A673 (cell line): ENCODE data around the gene PNPLA2. TPM values are rescaled to one million over a fixed set of nuclear protein-coding genes. Genes with fewer than 3 reads are reported as not detected.

Source experiments
- BruUV-seq: library from RNA; stranded (reverse); fragments of 400-500 nt; replicated peaks from 2 replicates; lab custom pipeline; 2021; lab: Mats Ljungman, UMichigan
- CTCF ChIA-PET: fragments of 300-600 bp; sonication (Branson Sonifier 250); formaldehyde crosslinking; loops from one replicate; lab custom pipeline; 2022; ENCODE audit warnings: antibody characterized with exemption; lab: Charles Lee
- POLR2A ChIA-PET: fragments of 300-600 bp; sonication (Branson Sonifier 250); formaldehyde crosslinking; loops from one replicate; lab custom pipeline; 2022; ENCODE audit warnings: antibody characterized with exemption; ENCODE audit not compliant: low non-redundant PET; lab: Charles Lee
- DNase-seq: peaks from one replicate; pipeline ENCODE4 v3.0.0-alpha.2; 2015; ENCODE audit warnings: low spot score
- H3K27ac ChIP-seq: fragments of 200-600 bp; sonication (generic); 2 replicates; pipeline ENCODE4 v1.5.1; 2016; ENCODE audit warnings: mixed run types, low read depth, mild to moderate bottlenecking, mixed read lengths, antibody characterized with exemption, low read length; ENCODE audit not compliant: poor library complexity, severe bottlenecking
- H3K27me3 ChIP-seq: fragments of 200-600 bp; sonication (generic); replicated peaks from 2 replicates; pipeline ENCODE4 v1.6.1; 2017; ENCODE audit warnings: mixed run types, low read depth, mild to moderate bottlenecking, mixed read lengths, antibody characterized with exemption, low read length; ENCODE audit not compliant: insufficient read depth, poor library complexity
- H3K36me3 ChIP-seq: fragments of 200-600 bp; sonication (generic); 2 replicates; pipeline ENCODE4 v1.6.1; 2016; ENCODE audit warnings: mixed run types, mild to moderate bottlenecking, mixed read lengths, antibody characterized with exemption, low read length; ENCODE audit not compliant: insufficient read depth, poor library complexity, severe bottlenecking
- H3K4me1 ChIP-seq: fragments of 200-600 bp; sonication (generic); 2 replicates; pipeline ENCODE4 v1.6.1; 2017; ENCODE audit warnings: mixed run types, mild to moderate bottlenecking, mixed read lengths, antibody characterized with exemption, low read length; ENCODE audit not compliant: insufficient read depth, poor library complexity, severe bottlenecking
- H3K4me3 ChIP-seq: fragments of 200-600 bp; sonication (generic); 2 replicates; pipeline ENCODE4 v1.5.1; 2016; ENCODE audit warnings: low read depth, mixed run types, mild to moderate bottlenecking, mixed read lengths, low read length; ENCODE audit not compliant: poor library complexity, severe bottlenecking
- H3K9me3 ChIP-seq: fragments of 200-600 bp; sonication (generic); 2 replicates; pipeline ENCODE4 v1.6.1; 2016; ENCODE audit warnings: mixed run types, low read depth, mild to moderate bottlenecking, mixed read lengths, antibody characterized with exemption, low read length; ENCODE audit not compliant: poor library complexity, severe bottlenecking
- EZH2 ChIP-seq: fragments of 200-600 bp; sonication (generic); IDR thresholded peaks from 2 replicates; pipeline ENCODE4 v1.6.1; 2017; ENCODE audit warnings: borderline replicate concordance, low read depth, mild to moderate bottlenecking, mixed read lengths, antibody characterized with exemption, low read length; ENCODE audit not compliant: poor library complexity, severe bottlenecking
- intact Hi-C: fragments of 100-400 bp; cut with micrococcal nuclease; formaldehyde crosslinking; loops from one replicate; pipeline ENCODE4 v1.10.0; 2022; ENCODE audit not compliant: unreplicated experiment
- total RNA-seq: library from RNA; stranded (reverse); gene quantifications from 2 replicates; pipeline ENCODE4 v1.2.3, GENCODE V29; 2021
- TF ChIP-seq, protein P1 (sequence below): fragments of 300-800, 200-600 bp; sonication (generic); conservative IDR thresholded peaks from 2 replicates; pipeline ENCODE4 v1.5.1; 2017; ENCODE audit warnings: low read depth, mild to moderate bottlenecking, antibody characterized with exemption, low read length, moderate library complexity, mixed read lengths

Gene PNPLA2
- total RNA-seq, 1 experiment from 2014 or later: 45.4 TPM

DNA sequence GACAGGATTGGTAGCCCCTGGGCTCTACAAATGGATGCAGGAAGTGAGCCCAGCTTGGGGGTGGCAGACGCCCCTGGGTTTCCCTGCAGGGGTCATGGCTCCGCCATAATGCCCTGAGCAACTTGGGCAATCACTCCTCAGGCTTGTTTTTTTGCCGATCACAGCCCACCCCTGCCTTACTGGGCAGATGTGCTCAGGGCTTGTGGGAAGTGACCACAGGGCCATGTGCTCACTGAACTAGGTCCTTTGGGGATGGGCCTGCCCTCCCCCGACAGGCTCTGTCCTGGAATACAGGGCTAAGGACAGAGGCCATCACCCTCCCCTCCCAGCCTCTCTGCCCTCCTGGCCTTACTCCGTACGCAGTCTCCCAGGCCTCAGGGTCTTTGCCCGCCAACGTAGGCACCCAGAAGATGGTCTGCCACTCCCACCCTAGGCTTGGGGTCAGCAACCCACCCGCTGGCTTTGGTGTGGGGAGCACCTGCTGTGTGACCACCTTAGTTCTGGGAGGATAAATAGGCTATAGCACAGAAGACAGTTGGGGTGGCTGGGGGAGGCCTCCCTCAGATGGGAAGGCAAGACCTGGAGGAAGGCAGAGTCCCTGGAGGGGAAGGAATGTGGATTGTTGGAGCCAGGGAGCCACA lies 5.1 kb upstream of the PNPLA2 start:
- CTCF ChIA-PET: no interaction called here
- no TSS peak for BruUV-seq

GRCh38 chr11:815675-816432 lies 2.9 kb upstream of the PNPLA2 start:
- CTCF ChIA-PET: no interaction called here
- H3K27me3 ChIP-seq: no peaks in the 10 kb centered on the region
- intact Hi-C loops: no loop called here
- H3K4me3 ChIP-seq: no peak overlapping the region
- BruUV-seq: no TSS peak
- POLR2A ChIA-PET: no interaction called here
- H3K9me3 ChIP-seq: no peaks in the 10 kb centered on the region
- no peak for DNase-seq
- TF ChIP-seq EZH2: no peak
- TF ChIP-seq, protein P1, sequence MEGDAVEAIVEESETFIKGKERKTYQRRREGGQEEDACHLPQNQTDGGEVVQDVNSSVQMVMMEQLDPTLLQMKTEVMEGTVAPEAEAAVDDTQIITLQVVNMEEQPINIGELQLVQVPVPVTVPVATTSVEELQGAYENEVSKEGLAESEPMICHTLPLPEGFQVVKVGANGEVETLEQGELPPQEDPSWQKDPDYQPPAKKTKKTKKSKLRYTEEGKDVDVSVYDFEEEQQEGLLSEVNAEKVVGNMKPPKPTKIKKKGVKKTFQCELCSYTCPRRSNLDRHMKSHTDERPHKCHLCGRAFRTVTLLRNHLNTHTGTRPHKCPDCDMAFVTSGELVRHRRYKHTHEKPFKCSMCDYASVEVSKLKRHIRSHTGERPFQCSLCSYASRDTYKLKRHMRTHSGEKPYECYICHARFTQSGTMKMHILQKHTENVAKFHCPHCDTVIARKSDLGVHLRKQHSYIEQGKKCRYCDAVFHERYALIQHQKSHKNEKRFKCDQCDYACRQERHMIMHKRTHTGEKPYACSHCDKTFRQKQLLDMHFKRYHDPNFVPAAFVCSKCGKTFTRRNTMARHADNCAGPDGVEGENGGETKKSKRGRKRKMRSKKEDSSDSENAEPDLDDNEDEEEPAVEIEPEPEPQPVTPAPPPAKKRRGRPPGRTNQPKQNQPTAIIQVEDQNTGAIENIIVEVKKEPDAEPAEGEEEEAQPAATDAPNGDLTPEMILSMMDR: no peak
- no peak overlapping the region for H3K27ac ChIP-seq
- H3K36me3 ChIP-seq: peaks cover 29% of the 10 kb centered on the region
- peaks cover 16% of the 10 kb centered on the region for H3K4me1 ChIP-seq

More for the DNA sequence above, 5.1 kb upstream of the PNPLA2 start:
- peaks cover 11% of the 10 kb centered on the region for H3K4me1 ChIP-seq
- no peak for DNase-seq
- no peaks in the 10 kb centered on the region for H3K9me3 ChIP-seq
- no peak for TF ChIP-seq EZH2
- TF ChIP-seq, protein P1: no peak
- H3K27ac ChIP-seq: no peak overlapping the region
- no peak overlapping the region for H3K4me3 ChIP-seq
- peaks cover 29% of the 10 kb centered on the region for H3K36me3 ChIP-seq
- POLR2A ChIA-PET: no interaction called here
- intact Hi-C loops: no loop called here
- H3K27me3 ChIP-seq: no peaks in the 10 kb centered on the region

GRCh38 chr11:816433-816779 lies 2.3 kb upstream of the PNPLA2 start:
- H3K9me3 ChIP-seq: no peaks in the 10 kb centered on the region
- no peak overlapping the region for H3K27ac ChIP-seq
- no peak for TF ChIP-seq EZH2
- TF ChIP-seq, protein P1: no peak
- intact Hi-C loops: no loop called here
- no peak for DNase-seq
- H3K4me3 ChIP-seq: no peak overlapping the region
- ChIA-PET POLR2A (interaction anchor here (0.6 kb wide), 1 partner anchor 59 kb away, joined by 3 read pairs; no protein-coding TSS in a partner anchor), CTCF (no interaction called here)
- BruUV-seq: no TSS peak
- no peaks in the 10 kb centered on the region for H3K27me3 ChIP-seq
- H3K36me3 ChIP-seq: peaks cover 24% of the 10 kb centered on the region
- peaks cover 11% of the 10 kb centered on the region for H3K4me1 ChIP-seq
